HCT116 (cell line): ENCODE data around the gene NRCAM. TPM values are rescaled to one million over a fixed set of nuclear protein-coding genes. Genes with fewer than 3 reads are reported as not detected.

ENCODE experiments used
- ATAC-seq: fragments of 200-7000 bp; cut with Tn5 transposase; 2 replicates; pipeline ENCODE4 v1.9.1; 2020; ENCODE audit warnings: mild to moderate bottlenecking, moderate library complexity
- BruUV-seq: library from RNA; stranded (reverse); fragments of 400-500 nt; replicated peaks from 2 replicates; lab custom pipeline; 2021; lab: Mats Ljungman, UMichigan
- CTCF ChIA-PET: fragments of 300-600 bp; sonication (Branson Sonifier 250); formaldehyde crosslinking; loops from one replicate; lab custom pipeline; 2021; ENCODE audit warnings: antibody characterized with exemption; lab: Charles Lee
- POLR2A ChIA-PET: fragments of 300-600, 350-600 bp; sonication (Branson Sonifier 250); formaldehyde crosslinking; loops from one replicate; lab custom pipeline; 2021; ENCODE audit warnings: antibody characterized with exemption; lab: Charles Lee
- RAD21 ChIA-PET, 2 experiments: fragments of 300-600 bp; sonication (Branson Sonifier 250); formaldehyde crosslinking; loops; one replicate each; lab custom pipeline; 2023; ENCODE audit warnings: low total read pairs in 2 of 2; ENCODE audit not compliant: uncharacterized antibody in 2 of 2, unreplicated experiment in 2 of 2, low non-redundant PET in 1 of 2; lab: Charles Lee
- DNase-seq: peaks from one replicate; pipeline ENCODE4 v3.0.0-alpha.2; 2010; ENCODE audit warnings: low read depth, low spot score
- H2AFZ ChIP-seq: fragments of 200-600 bp; shearing (Covaris generic), sonication (generic); 2 replicates; pipeline ENCODE4 v1.6.1; 2017; ENCODE audit warnings: low read depth, mixed run types, mixed read lengths, antibody characterized with exemption, low read length; ENCODE audit not compliant: poor library complexity, severe bottlenecking
- H3K27ac ChIP-seq: 2 replicates; pipeline ENCODE4 v1.5.1; 2012; ENCODE audit warnings: low read depth, low read length
- H3K27me3 ChIP-seq: fragments of 200-600 bp; sonication (generic); 2 replicates; pipeline ENCODE4 v1.6.1; 2016; ENCODE audit warnings: mixed run types, low read length, mixed read lengths; ENCODE audit not compliant: insufficient read depth
- H3K36me3 ChIP-seq, 2 experiments: fragments of 200-500 bp in 1 of 2; fragments of 200-600 bp in 1 of 2; sonication (Bioruptor generic) in 1 of 2; sonication (generic) in 1 of 2; 2 replicates each; pipeline versions ENCODE4 v1.5.1 to v1.6.1; 2014 to 2016; ENCODE audit warnings: low read length in 2 of 2, inconsistent platforms in 1 of 2, mixed read lengths in 1 of 2, mixed run types in 1 of 2; ENCODE audit not compliant: insufficient read depth in 2 of 2, control insufficient read depth in 1 of 2
- H3K4me1 ChIP-seq, 2 experiments: fragments of 200-600 bp in 1 of 2; sonication (generic) in 1 of 2; 2 replicates each; pipeline versions ENCODE4 v1.5.1 to v1.6.1; 2012 to 2017; ENCODE audit warnings: low read length in 2 of 2, inconsistent platforms in 1 of 2, mild to moderate bottlenecking in 1 of 2, mixed read lengths in 1 of 2, mixed run types in 1 of 2, moderate library complexity in 1 of 2; ENCODE audit not compliant: insufficient read depth in 2 of 2, control insufficient read depth in 1 of 2
- H3K4me2 ChIP-seq: fragments of 200-600 bp; sonication (generic); 2 replicates; pipeline ENCODE4 v1.6.1; 2017; ENCODE audit warnings: mixed run types, low read length, mixed read lengths
- H3K4me3 ChIP-seq, 2 experiments: fragments of 200-600 bp in 1 of 2; sonication (generic) in 1 of 2; replicated peaks in 1 of 2; 2 replicates each; pipeline ENCODE4 v1.5.1; 2011 to 2016; ENCODE audit warnings: low read length in 2 of 2, control low read depth in 1 of 2, low read depth in 1 of 2, mild to moderate bottlenecking in 1 of 2, mixed read lengths in 1 of 2, mixed run types in 1 of 2
- H3K79me2 ChIP-seq: fragments of 200-600 bp; sonication (generic); 2 replicates; pipeline ENCODE4 v1.6.1; 2017; ENCODE audit warnings: mild to moderate bottlenecking, mixed run types, low read length, moderate library complexity, mixed read lengths; ENCODE audit not compliant: insufficient read depth
- H3K9ac ChIP-seq: fragments of 200-600 bp; sonication (generic); 2 replicates; pipeline ENCODE4 v1.6.1; 2016; ENCODE audit warnings: low read length, mixed read lengths
- H3K9me2 ChIP-seq: fragments of 200-600 bp; sonication (generic), shearing (Covaris generic); 2 replicates; pipeline ENCODE4 v1.6.1; 2017; ENCODE audit warnings: mixed run types, mild to moderate bottlenecking, moderate library complexity; ENCODE audit not compliant: insufficient read depth
- H3K9me3 ChIP-seq, 2 experiments: fragments of 200-500 bp in 1 of 2; fragments of 200-600 bp in 1 of 2; sonication (Bioruptor generic) in 1 of 2; sonication (generic) in 1 of 2; 2 replicates each; pipeline ENCODE4 v1.6.1; 2014 to 2017; ENCODE audit warnings: low read length in 2 of 2, mixed read lengths in 2 of 2, inconsistent platforms in 1 of 2, low read depth in 1 of 2, mild to moderate bottlenecking in 1 of 2, mixed run types in 1 of 2, moderate library complexity in 1 of 2; ENCODE audit not compliant: control insufficient read depth in 1 of 2, insufficient read depth in 1 of 2
- H4K20me1 ChIP-seq: fragments of 200-600 bp; sonication (generic), shearing (Covaris generic); 2 replicates; pipeline ENCODE4 v1.6.1; 2017; ENCODE audit warnings: mixed run types, mild to moderate bottlenecking, moderate library complexity; ENCODE audit not compliant: insufficient read depth
- ELF1 ChIP-seq: IDR thresholded peaks from 2 replicates; pipeline ENCODE4 v1.6.1; 2012; ENCODE audit warnings: low read depth, borderline replicate concordance
- EZH2 ChIP-seq: fragments of 200-600 bp; sonication (generic); IDR thresholded peaks from 2 replicates; pipeline ENCODE4 v1.6.1; 2017; ENCODE audit warnings: antibody characterized with exemption, mixed run types
- SP1 ChIP-seq: IDR thresholded peaks from 2 replicates; pipeline ENCODE4 v1.6.1; 2012; ENCODE audit warnings: low read depth
- intact Hi-C: fragments of 100-400 bp; cut with micrococcal nuclease; formaldehyde crosslinking; loops from 2 replicates; pipeline ENCODE4 v1.10.0; 2022
- total RNA-seq: library from RNA; stranded (reverse); gene quantifications from one replicate; pipeline ENCODE4 v1.2.1, GENCODE V29; 2021; ENCODE audit not compliant: unreplicated experiment
- TF ChIP-seq, protein P1 (sequence below): IDR thresholded peaks from 2 replicates; pipeline ENCODE4 v1.6.1; 2012; ENCODE audit warnings: low read depth
- TF ChIP-seq, protein P2 (sequence below), 3 experiments: fragments of 200-600 bp in 1 of 3; sonication (generic) in 1 of 3; IDR thresholded peaks in 2 of 3; conservative IDR thresholded peaks in 1 of 3; 2 replicates each; pipeline ENCODE4 v1.5.1; 2012 to 2017; ENCODE audit warnings: low read depth in 2 of 3, low read length in 2 of 3, antibody characterized with exemption in 1 of 3, borderline replicate concordance in 1 of 3, control low read depth in 1 of 3, mild to moderate bottlenecking in 1 of 3, mixed read lengths in 1 of 3, mixed run types in 1 of 3, moderate library complexity in 1 of 3; ENCODE audit not compliant: insufficient read depth in 1 of 3

NRCAM gene
- total RNA-seq, 1 experiment from 2014 or later, result 0.15 TPM

DNA sequence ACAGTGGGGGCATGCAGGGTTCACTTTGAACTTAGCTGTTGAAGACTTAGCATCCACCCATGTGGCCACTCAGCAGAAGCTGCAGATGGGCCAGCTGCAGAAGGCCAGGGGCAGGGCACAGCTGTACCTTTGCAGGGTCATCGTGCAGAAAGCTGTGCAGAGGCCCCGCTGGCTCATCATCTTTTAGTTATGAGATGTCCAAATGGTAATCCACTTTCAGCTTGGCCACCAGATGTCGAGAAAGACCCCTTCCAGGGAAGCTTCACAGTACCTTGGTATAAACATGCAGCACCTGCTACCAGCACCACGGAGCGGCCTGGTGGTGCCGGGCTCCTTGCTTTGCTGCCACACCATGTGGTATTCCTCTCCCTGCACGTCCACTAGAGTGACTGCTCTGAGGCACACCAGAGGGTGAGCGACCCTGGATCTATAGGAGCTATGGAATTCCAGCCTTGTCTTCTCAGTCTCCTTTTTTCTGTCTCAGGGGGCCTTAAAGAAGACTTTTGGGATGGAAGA lies 251.9 kb downstream of the NRCAM start:
- Histone ChIP-seq H3K9me2 (no peaks in the 10 kb centered on the region), H3K9me3 (no peaks in the 10 kb centered on the region), H3K36me3 (no peaks in the 10 kb centered on the region), H3K4me3 (no peak overlapping the region), H3K4me2 (no peak overlapping the region), H3K4me1 (no peaks in the 10 kb centered on the region), H3K9ac (no peak overlapping the region), H3K27me3 (no peaks in the 10 kb centered on the region), H3K79me2 (no peaks in the 10 kb centered on the region), H3K27ac (no peak overlapping the region), H4K20me1 (no peaks in the 10 kb centered on the region), H2AFZ (no peak overlapping the region)
- ATAC-seq (no peak), DNase-seq (no peak)
- intact Hi-C loops, result no loop called here
- ChIA-PET CTCF (no interaction called here), POLR2A (no interaction called here), RAD21 (no interaction called here)
- TF ChIP-seq, protein P1, sequence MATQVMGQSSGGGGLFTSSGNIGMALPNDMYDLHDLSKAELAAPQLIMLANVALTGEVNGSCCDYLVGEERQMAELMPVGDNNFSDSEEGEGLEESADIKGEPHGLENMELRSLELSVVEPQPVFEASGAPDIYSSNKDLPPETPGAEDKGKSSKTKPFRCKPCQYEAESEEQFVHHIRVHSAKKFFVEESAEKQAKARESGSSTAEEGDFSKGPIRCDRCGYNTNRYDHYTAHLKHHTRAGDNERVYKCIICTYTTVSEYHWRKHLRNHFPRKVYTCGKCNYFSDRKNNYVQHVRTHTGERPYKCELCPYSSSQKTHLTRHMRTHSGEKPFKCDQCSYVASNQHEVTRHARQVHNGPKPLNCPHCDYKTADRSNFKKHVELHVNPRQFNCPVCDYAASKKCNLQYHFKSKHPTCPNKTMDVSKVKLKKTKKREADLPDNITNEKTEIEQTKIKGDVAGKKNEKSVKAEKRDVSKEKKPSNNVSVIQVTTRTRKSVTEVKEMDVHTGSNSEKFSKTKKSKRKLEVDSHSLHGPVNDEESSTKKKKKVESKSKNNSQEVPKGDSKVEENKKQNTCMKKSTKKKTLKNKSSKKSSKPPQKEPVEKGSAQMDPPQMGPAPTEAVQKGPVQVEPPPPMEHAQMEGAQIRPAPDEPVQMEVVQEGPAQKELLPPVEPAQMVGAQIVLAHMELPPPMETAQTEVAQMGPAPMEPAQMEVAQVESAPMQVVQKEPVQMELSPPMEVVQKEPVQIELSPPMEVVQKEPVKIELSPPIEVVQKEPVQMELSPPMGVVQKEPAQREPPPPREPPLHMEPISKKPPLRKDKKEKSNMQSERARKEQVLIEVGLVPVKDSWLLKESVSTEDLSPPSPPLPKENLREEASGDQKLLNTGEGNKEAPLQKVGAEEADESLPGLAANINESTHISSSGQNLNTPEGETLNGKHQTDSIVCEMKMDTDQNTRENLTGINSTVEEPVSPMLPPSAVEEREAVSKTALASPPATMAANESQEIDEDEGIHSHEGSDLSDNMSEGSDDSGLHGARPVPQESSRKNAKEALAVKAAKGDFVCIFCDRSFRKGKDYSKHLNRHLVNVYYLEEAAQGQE, result no peak
- TF ChIP-seq, protein P2, sequence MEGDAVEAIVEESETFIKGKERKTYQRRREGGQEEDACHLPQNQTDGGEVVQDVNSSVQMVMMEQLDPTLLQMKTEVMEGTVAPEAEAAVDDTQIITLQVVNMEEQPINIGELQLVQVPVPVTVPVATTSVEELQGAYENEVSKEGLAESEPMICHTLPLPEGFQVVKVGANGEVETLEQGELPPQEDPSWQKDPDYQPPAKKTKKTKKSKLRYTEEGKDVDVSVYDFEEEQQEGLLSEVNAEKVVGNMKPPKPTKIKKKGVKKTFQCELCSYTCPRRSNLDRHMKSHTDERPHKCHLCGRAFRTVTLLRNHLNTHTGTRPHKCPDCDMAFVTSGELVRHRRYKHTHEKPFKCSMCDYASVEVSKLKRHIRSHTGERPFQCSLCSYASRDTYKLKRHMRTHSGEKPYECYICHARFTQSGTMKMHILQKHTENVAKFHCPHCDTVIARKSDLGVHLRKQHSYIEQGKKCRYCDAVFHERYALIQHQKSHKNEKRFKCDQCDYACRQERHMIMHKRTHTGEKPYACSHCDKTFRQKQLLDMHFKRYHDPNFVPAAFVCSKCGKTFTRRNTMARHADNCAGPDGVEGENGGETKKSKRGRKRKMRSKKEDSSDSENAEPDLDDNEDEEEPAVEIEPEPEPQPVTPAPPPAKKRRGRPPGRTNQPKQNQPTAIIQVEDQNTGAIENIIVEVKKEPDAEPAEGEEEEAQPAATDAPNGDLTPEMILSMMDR (IDR thresholded peaks at IDR 0.05 in 2 of 3, conservative IDR thresholded peaks at IDR 0.05 in 1 of 3; ENCODE audit: borderline replicate concordance in 1 of 3, insufficient read depth in 1 of 3, low read depth in 2 of 3, low read length in 2 of 3), result no peak
- no peak for TF ChIP-seq EZH2
- no peak for TF ChIP-seq SP1
- no peak for TF ChIP-seq ELF1
- no TSS peak for BruUV-seq
